Mucosa of rectum (tissue), 2 donors: ENCODE measurements around the gene PRRT1B.

ENCODE experiments used
- H3K27ac ChIP-seq, 2 donors: one replicate each; pipeline ENCODE4 v1.7.0; 2013; ENCODE audit warnings: inconsistent platforms in 2 of 2, low read depth in 2 of 2, low read length in 2 of 2
- H3K27me3 ChIP-seq, 2 donors: one replicate each; pipeline ENCODE4 v1.7.0; 2013; ENCODE audit warnings: low read length in 2 of 2; ENCODE audit not compliant: control insufficient read depth in 2 of 2, insufficient read depth in 2 of 2
- H3K36me3 ChIP-seq, 2 donors: one replicate each; pipeline ENCODE4 v1.7.0; 2013; ENCODE audit warnings: low read length in 2 of 2; ENCODE audit not compliant: control insufficient read depth in 2 of 2, insufficient read depth in 2 of 2
- H3K4me1 ChIP-seq, 2 donors: one replicate each; pipeline ENCODE4 v1.7.0; 2013; ENCODE audit warnings: low read length in 2 of 2, mild to moderate bottlenecking in 1 of 2; ENCODE audit not compliant: control insufficient read depth in 2 of 2, insufficient read depth in 2 of 2
- H3K4me3 ChIP-seq, 2 donors: one replicate each; pipeline ENCODE4 v1.7.0; 2013; ENCODE audit warnings: low read length in 2 of 2
- H3K9ac ChIP-seq, 2 donors: one replicate each; pipeline ENCODE4 v1.7.0; 2013; ENCODE audit warnings: low read length in 2 of 2, low read depth in 1 of 2, mild to moderate bottlenecking in 1 of 2
- H3K9me3 ChIP-seq, 2 donors: one replicate each; pipeline ENCODE4 v1.7.0; 2013; ENCODE audit warnings: low read length in 2 of 2; ENCODE audit not compliant: control insufficient read depth in 2 of 2
- donor health status: healthy.
- donor health status: Normal muscosa, but diverticular disease.

The PRRT1B gene

DNA sequence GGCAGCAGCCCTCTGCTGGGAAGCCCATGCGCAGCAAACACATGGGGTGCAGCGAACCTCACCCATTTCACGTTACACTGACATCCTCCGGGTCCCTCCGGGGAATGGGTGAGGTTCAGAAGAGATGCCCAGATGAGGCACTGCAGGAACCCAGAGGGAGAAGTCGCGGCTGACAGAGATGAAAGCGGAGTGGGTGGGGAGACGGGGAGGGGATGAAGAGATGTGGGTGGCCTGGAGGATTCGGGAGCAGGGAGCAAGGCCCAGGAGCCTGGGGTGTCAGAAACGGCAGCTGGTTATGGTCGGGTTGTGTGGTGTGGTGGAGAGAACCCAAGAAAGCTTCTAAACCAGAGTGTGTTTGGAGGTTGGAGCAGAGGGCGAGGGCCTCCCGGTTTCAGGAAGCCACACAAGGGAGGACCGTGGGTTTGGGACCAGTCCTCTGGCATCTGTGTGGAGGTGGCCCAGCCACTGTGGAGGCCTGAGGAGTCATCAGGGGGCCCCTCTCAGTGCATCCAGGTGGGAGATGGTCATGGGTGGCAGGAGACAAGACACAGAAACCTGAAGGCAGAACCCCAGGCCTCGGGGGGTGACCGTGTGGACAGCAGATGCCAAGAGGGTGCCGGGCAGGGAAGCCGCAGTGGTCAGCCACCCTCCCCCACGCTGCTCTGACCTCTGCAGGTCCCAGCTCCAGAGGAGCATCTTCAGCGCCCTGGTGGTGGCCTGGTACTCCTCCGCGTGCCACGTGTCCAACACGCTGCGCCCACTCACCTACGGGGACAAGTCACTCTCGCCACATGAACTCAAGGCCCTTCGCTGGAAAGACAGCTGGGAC is 22.9 kb upstream of the PRRT1B start:
- Histone ChIP-seq H3K27ac (no peak overlapping the region), H3K9ac (no peak overlapping the region), H3K9me3 (no peaks in the 10 kb centered on the region), H3K27me3 (no peaks in the 10 kb centered on the region), H3K4me1 (no peaks in the 10 kb centered on the region), H3K4me3 (no peak overlapping the region), H3K36me3 (peaks cover 71 to 75% of the 10 kb centered on the region in 2 donors)

DNA sequence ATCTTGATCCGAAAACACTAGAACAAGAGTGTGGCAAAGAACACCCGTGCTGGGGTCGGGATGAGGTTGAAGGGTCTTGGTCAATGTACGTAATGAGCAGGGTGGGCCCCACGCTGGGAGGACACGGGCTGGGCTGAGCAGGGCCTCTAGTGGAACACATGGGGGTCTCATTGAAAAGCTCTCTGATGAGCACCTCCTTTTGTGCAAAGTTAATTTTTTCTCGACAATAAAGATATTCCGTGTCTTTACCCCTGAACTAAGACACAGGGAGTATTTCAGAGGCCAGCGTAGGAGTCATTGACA is 22.3 kb upstream of the PRRT1B start:
- no peaks in the 10 kb centered on the region for H3K27me3 ChIP-seq
- H3K36me3 ChIP-seq: peaks cover 71 to 77% of the 10 kb centered on the region in 2 donors
- H3K9ac ChIP-seq: no peak overlapping the region
- no peak overlapping the region for H3K27ac ChIP-seq
- no peak overlapping the region for H3K4me3 ChIP-seq
- H3K4me1 ChIP-seq: no peaks in the 10 kb centered on the region
- no peaks in the 10 kb centered on the region for H3K9me3 ChIP-seq

- Histone ChIP-seq H3K36me3 (peaks cover 70 to 79% of the 10 kb centered on the region in 2 donors), H3K27ac (no peak overlapping the region), H3K9ac (no peak overlapping the region)
Measured at GRCh38 chr9:131523451-131524435, 21.6 kb upstream of the PRRT1B start.

DNA sequence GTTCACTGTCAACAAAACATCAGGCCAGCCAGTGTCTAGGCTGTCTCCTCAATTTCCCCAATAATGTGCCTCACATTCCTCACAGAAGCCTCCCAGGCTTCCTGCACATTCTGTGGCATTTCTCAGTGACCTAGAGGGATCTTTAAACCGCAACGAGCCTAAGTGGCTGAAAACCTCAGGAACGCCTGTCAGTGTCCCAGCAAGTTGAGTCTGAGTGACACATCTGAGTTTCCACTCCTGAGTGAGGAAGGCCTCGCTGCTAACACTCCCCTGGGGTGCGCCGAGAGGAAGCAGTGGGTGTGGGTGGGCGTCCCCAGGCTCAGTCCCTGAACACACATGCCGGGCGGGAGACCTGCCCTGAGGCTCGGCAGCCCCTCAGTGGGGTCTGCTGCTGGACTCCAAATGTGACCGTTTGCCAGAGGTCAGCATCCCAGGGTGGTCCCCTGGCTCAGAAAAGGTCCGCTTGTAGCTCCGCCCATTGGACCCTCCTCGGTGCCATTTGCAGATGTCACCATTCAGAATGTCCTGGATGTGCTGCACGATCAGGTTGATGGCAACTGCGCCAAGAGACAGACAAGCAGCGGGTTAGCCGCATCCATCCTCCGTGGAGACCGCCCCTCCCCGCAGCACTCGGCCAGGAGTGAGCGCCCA is 20.5 kb upstream of the PRRT1B start:
- no peaks in the 10 kb centered on the region for H3K27me3 ChIP-seq
- no peak overlapping the region for H3K4me3 ChIP-seq
- no peak overlapping the region for H3K27ac ChIP-seq
- peaks cover 0 to under 1% of the 10 kb centered on the region in 2 donors for H3K4me1 ChIP-seq
- H3K9me3 ChIP-seq: no peaks in the 10 kb centered on the region
- H3K9ac ChIP-seq: no peak overlapping the region
- peaks cover 70 to 79% of the 10 kb centered on the region in 2 donors for H3K36me3 ChIP-seq

More at GRCh38 chr9:131523451-131524435, 21.6 kb upstream of the PRRT1B start:
- Histone ChIP-seq H3K9me3 (no peaks in the 10 kb centered on the region), H3K4me3 (no peak overlapping the region), H3K4me1 (no peaks in the 10 kb centered on the region), H3K27me3 (no peaks in the 10 kb centered on the region)

GRCh38 chr9:131525643-131526565 is 19.4 kb upstream of the PRRT1B start:
- Histone ChIP-seq H3K27ac (no peak overlapping the region), H3K27me3 (no peaks in the 10 kb centered on the region), H3K4me3 (no peak overlapping the region), H3K36me3 (peaks cover 59 to 72% of the 10 kb centered on the region in 2 donors), H3K4me1 (peaks cover 6 to 8% of the 10 kb centered on the region in 2 donors), H3K9me3 (no peaks in the 10 kb centered on the region), H3K9ac (no peak overlapping the region)

DNA sequence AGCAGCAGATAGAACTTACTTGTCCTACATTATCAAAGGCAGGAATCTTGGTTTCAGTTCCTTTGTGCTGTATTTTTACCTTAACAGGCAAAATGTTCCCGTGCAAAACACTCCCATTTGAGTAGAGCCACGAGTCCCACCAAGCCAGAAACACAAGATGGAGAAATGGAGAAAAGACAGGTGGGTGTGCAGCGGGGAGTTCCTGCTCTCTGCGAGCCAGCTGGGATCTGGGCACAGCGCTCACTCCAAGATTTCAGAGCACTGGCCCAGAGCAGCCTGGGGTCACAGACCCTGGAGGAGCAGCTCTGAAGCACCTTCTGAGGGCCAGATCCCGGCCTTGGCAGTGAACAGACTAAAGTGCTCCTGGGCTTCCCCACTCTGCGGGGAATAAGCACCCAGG is 17.1 kb upstream of the PRRT1B start:
- H3K4me3 ChIP-seq: no peak overlapping the region
- no peak overlapping the region for H3K27ac ChIP-seq
- H3K9me3 ChIP-seq: no peaks in the 10 kb centered on the region
- peaks cover 43 to 55% of the 10 kb centered on the region in 2 donors for H3K36me3 ChIP-seq
- no peak overlapping the region for H3K9ac ChIP-seq
- peaks cover 6 to 8% of the 10 kb centered on the region in 2 donors for H3K4me1 ChIP-seq
- no peaks in the 10 kb centered on the region for H3K27me3 ChIP-seq

DNA sequence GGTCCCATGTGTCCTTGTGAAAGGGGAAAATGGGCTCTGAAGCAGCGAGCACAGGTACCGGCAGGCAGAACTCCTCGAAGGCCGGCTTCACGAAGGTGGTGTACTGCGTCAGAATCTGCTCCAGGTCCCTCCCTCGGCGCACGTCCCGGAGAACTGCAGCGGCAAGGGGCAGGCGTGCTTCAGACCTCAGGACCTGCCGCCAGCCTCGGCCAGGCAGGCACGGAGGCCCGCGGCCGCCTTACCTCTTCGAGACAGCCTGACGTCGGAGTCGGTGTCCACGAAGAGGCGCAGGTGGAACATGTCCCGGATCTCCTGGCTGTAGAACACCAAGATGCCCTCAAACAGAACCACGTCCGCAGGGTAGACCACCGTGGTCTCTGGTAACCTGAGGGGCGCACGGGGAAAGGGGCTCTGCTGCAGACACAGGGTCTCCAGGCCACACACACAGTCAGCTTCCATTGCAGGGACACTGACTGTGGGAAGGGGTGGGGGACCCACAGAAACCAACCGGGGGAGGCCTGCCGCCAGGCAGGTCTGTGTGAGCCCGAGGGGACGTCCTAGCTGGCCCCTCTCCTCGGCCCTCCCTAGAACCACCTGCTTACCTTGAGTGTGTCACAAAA is 16.3 kb upstream of the PRRT1B start:
- Histone ChIP-seq H3K27me3 (no peaks in the 10 kb centered on the region), H3K4me1 (peaks cover 6 to 8% of the 10 kb centered on the region in 2 donors), H3K9me3 (no peaks in the 10 kb centered on the region), H3K9ac (no peak overlapping the region), H3K27ac (no peak overlapping the region), H3K4me3 (no peak overlapping the region), H3K36me3 (peaks cover 36 to 47% of the 10 kb centered on the region in 2 donors)

GRCh38 chr9:131529597-131530545 is 15.5 kb upstream of the PRRT1B start:
- Histone ChIP-seq H3K36me3 (peaks cover 30 to 39% of the 10 kb centered on the region in 2 donors), H3K4me1 (peaks cover 9 to 11% of the 10 kb centered on the region in 2 donors), H3K9me3 (no peaks in the 10 kb centered on the region), H3K27ac (no peak overlapping the region), H3K27me3 (no peaks in the 10 kb centered on the region), H3K4me3 (peak overlapping the region; percentile 66 to 81), H3K9ac (peak overlapping the region; percentile 80 to 87)
